Measurements from ENCODE around the gene CCDC121. TPM values are rescaled to one million over a fixed set of nuclear protein-coding genes. Genes with fewer than 3 reads are reported as not detected.

Gene CCDC121
- total RNA-seq, 4 donors from 2014 or later: 1.2 to 3.9 (median 3.0) TPM

DNA sequence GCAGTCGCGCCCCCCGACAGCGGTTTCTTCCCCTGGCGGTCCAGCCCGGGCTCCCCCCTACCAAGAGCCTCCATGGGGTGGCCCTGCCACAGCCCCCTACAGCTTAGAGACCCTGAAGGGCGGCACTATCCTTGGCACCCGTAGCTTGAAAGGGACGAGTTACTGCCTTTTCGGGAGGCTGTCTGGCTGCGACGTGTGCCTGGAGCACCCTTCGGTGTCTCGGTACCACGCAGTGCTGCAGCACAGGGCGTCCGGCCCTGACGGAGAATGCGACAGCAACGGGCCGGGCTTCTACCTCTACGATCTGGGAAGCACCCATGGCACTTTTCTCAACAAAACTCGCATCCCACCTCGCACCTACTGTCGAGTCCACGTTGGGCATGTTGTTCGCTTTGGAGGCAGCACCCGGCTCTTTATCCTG, 35.4 kb upstream of the CCDC121 start:
- Histone ChIP-seq H3K4me1 (peaks cover 28% of the 10 kb centered on the region), H3K27me3 (no peaks in the 10 kb centered on the region), H3K27ac (peak overlapping the region; percentile 94), H3K9me3 (no peaks in the 10 kb centered on the region), H3K36me3 (peaks cover 48% of the 10 kb centered on the region), H3K4me3 (peak overlapping the region; percentile 61)
- 9% methylated on average over 8 of the region's 28 CpGs for WGBS
- TF ChIP-seq POLR2AphosphoS5 (IDR thresholded peaks at IDR 0.05) (no peak), POLR2A (IDR thresholded peaks at IDR 0.05) (no peak), EP300 (IDR thresholded peaks at IDR 0.05) (no peak)
- TF ChIP-seq, protein P1, sequence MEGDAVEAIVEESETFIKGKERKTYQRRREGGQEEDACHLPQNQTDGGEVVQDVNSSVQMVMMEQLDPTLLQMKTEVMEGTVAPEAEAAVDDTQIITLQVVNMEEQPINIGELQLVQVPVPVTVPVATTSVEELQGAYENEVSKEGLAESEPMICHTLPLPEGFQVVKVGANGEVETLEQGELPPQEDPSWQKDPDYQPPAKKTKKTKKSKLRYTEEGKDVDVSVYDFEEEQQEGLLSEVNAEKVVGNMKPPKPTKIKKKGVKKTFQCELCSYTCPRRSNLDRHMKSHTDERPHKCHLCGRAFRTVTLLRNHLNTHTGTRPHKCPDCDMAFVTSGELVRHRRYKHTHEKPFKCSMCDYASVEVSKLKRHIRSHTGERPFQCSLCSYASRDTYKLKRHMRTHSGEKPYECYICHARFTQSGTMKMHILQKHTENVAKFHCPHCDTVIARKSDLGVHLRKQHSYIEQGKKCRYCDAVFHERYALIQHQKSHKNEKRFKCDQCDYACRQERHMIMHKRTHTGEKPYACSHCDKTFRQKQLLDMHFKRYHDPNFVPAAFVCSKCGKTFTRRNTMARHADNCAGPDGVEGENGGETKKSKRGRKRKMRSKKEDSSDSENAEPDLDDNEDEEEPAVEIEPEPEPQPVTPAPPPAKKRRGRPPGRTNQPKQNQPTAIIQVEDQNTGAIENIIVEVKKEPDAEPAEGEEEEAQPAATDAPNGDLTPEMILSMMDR (IDR thresholded peaks at IDR 0.05): no peak
- no peak for DNase-seq (ENCODE audit: low spot score in 2 of 2)

DNA sequence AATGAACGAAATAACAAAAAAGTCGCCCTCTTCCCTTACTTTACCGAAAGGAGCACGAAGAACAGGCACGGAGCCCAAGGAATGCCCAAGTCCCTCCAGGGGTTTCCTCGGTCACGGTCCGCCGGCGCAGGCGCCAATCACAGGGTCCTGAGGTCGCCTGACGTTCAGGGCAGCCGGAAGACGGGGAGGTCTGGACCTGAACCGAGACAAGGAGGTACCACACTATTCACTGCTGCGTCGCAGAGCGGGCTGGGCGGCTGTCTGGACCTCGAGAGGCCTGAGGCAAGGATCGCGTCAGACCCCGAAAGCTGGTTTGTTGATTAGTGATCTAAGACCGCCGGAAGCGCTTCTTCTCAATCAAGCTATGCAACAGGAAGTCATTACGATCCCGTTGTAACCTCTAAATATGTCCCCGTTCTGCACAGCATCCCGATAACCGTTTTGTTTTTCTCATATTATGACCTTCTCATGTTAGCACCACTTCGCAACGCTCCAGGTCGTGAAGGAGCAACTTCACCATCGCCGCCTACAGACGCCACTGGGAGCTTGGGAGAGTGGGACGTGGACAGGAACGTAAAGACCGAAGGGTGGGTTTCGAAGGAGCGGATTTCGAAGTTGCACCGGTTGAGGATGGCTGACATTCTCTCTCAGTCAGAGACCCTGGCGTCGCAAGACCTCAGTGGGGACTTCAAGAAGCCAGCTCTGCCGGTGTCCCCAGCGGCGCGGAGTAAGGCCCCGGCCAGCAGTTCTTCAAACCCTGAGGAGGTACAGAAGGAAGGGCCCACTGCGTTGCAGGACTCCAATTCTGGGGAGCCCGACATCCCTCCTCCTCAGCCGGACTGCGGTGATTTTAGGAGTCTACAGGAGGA, 34.7 kb upstream of the CCDC121 start, which contains the start of the genes SLC4A1AP and SUPT7L:
Gene SLC4A1AP, plus strand, starts transcription at position 605 of the 869 bp plus-strand sequence. Its CDS starts 26 bp downstream, at position 631.
Gene SUPT7L, minus strand, starts transcription at position 330 of the 869 bp plus-strand sequence. CDS start 1,422 bp downstream, outside the sequence.
- peaks cover 28% of the 10 kb centered on the region for H3K4me1 ChIP-seq
- DNase-seq (ENCODE audit: low spot score in 2 of 2): peak; percentile 85
- H3K36me3 ChIP-seq: peaks cover 42% of the 10 kb centered on the region
- peak within 1 kb of the TSS; percentile 61 for H3K4me3 ChIP-seq
- H3K9me3 ChIP-seq: no peaks in the 10 kb centered on the region
- H3K27me3 ChIP-seq: no peaks in the 10 kb centered on the region
- WGBS: 0% methylated on average over 43 of the region's 56 CpGs
- TF ChIP-seq EP300 (IDR thresholded peaks at IDR 0.05) (no peak), POLR2A (IDR thresholded peaks at IDR 0.05) (peak in 1 of 2 donors; percentile 25), POLR2AphosphoS5 (IDR thresholded peaks at IDR 0.05) (peak in 2 of 3 donors; percentile 61 to 91)
- H3K27ac ChIP-seq: peak within 1 kb of the TSS; percentile 94

DNA sequence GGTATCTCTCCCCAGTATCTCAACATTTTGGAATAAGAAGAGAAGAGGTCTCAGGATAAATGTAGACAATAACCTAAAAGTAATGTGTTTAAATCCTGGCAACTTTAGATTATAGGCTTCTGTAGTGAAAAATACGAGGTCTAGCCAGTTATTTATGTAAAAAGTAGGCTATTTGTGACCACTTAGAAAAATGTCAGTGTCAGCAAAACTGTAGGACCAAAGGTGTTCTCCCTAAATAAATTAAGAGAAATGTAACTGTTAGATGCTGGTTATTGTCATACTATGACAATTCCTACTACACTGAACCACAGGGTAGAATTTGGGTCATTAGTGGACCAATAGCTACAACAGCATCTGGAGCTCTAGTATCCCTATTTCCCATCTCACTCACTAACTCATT, 32.6 kb upstream of the CCDC121 start:
- 83% methylated on average over 1 of the region's 1 CpG for WGBS
- no peak for DNase-seq (ENCODE audit: low spot score in 2 of 2)
- no peaks in the 10 kb centered on the region for H3K9me3 ChIP-seq
- TF ChIP-seq POLR2A (IDR thresholded peaks at IDR 0.05) (no peak), EP300 (IDR thresholded peaks at IDR 0.05) (no peak), POLR2AphosphoS5 (IDR thresholded peaks at IDR 0.05) (no peak)
- TF ChIP-seq, protein P1 (IDR thresholded peaks at IDR 0.05): no peak
- H3K27ac ChIP-seq: no peak overlapping the region
- no peak overlapping the region for H3K4me3 ChIP-seq
- peaks cover 25% of the 10 kb centered on the region for H3K4me1 ChIP-seq
- peaks cover 39% of the 10 kb centered on the region for H3K36me3 ChIP-seq
- H3K27me3 ChIP-seq: no peaks in the 10 kb centered on the region

DNA sequence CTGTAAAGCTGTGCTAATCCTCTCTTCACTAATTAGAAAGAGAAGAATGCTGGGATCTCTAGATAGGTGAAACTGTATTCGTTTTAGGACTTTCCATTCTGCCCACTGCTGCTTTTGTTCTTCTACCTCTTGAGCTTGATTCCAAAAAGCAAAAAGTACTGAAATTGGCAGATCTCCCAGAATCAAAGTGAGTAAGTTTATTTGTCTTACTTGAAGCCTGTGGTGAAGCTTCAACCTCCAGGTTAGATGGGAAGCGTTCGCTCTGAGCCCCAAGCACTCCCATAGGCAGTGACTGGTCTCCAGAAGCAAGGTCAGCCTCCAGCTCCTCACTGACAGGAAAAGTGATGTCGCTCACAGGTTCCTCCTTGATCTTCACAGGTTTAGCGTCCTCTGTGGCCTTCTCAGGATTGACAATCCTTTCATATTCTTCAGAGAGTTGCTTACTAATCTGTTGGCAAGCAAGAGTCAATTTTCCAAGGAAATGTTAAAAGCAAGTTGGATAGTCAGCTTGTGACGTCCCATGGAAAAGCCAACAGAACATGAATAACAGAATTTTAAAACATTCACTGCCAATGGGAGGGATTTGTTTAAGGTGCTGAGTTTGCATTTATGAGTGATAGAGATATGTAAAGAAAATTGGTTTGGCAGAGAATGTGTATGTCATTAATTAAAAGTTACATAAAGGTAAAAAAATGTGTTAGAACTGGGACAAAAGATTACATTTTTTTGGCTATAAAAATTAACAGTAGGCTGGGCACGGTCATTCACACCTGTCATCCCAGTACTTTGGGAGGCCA, 26.5 kb upstream of the CCDC121 start:
- 82% methylated on average over 7 of the region's 7 CpGs for WGBS
- DNase-seq (ENCODE audit: low spot score in 2 of 2): no peak
- H3K4me3 ChIP-seq: no peak overlapping the region
- no peaks in the 10 kb centered on the region for H3K4me1 ChIP-seq
- peaks cover 87% of the 10 kb centered on the region for H3K36me3 ChIP-seq
- no peaks in the 10 kb centered on the region for H3K27me3 ChIP-seq
- no peaks in the 10 kb centered on the region for H3K9me3 ChIP-seq
- no peak for TF ChIP-seq POLR2A (IDR thresholded peaks at IDR 0.05)
- TF ChIP-seq, protein P1 (IDR thresholded peaks at IDR 0.05): no peak
- TF ChIP-seq EP300 (IDR thresholded peaks at IDR 0.05): no peak
- no peak for TF ChIP-seq POLR2AphosphoS5 (IDR thresholded peaks at IDR 0.05)
- no peak overlapping the region for H3K27ac ChIP-seq

DNA sequence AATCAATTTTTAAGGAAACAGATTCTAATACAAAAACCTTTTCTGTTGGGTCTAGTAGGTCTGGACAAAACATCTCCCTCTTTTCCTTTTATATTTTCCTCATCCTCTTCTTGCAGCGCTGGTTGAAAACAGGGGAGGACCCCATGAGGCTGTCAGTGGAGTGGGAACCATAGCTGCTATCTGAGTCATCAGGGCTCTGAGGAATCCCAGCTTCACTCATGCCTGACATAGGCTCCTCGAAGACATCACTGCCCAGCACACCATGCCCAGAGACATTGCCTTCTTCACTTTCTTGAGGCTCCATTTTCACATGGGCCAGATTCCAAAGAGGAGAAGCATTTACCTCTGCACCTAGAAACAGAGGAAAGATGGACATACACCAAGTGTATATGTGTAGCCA, 24.6 kb upstream of the CCDC121 start:
- H3K27ac ChIP-seq: no peak overlapping the region
- H3K36me3 ChIP-seq: peaks cover 95% of the 10 kb centered on the region
- H3K4me1 ChIP-seq: no peaks in the 10 kb centered on the region
- H3K4me3 ChIP-seq: no peak overlapping the region
- no peaks in the 10 kb centered on the region for H3K27me3 ChIP-seq
- DNase-seq (ENCODE audit: low spot score in 2 of 2): no peak
- WGBS: 96% methylated on average over 2 of the region's 2 CpGs
- TF ChIP-seq EP300 (IDR thresholded peaks at IDR 0.05) (no peak), POLR2A (IDR thresholded peaks at IDR 0.05) (no peak), POLR2AphosphoS5 (IDR thresholded peaks at IDR 0.05) (no peak)
- TF ChIP-seq, protein P1 (IDR thresholded peaks at IDR 0.05): no peak
- no peaks in the 10 kb centered on the region for H3K9me3 ChIP-seq
